Measurements from ENCODE around the gene RERE. TPM values are rescaled to one million over a fixed set of nuclear protein-coding genes. Genes with fewer than 3 reads are reported as not detected.
"Not testable (repeated sequence)": the region's sequence is repeated elsewhere in the genome, so short reads cannot be mapped to it uniquely, and the experiment has no call there.

Gene RERE
- total RNA-seq, 1 donor from 2014 or later, result 17.4 TPM

DNA sequence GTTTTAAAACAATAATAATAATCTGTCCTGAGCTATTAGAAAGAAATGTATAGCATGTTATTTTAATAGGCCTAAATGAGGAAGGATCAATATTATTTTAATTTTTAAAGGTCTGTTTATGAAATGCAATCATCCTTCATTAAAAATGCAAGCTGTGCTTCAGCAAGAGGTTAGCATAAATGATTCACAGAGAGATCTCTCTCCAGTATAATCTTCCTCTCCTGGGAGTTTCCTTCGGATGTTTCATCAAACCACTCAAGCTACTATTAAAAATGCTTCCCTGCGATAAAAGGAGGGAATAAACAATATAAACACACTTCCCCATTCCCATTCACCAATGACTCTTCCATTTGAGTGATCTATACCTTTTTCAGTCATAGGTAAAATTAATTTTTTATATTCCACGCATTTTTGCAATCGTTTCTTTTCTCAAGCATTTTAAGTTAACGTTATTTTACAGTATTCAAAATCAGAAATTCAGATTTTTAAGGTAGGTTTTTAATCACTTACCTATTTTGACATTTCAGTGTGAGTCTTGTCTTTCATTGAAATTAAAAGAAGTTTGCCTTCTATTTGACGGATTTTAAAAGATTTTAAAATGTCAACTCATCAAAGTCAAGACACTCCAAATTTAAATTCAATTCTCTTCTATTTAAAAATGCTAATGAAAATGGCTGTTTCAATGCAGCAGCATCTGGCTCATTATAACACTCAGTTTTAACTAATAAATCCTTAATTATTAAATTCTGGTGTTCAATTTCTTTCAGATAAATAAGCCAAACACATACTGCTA, 64.3 kb downstream of the RERE start:
- DNase-seq (ENCODE audit: low read depth), result no peak

DNA sequence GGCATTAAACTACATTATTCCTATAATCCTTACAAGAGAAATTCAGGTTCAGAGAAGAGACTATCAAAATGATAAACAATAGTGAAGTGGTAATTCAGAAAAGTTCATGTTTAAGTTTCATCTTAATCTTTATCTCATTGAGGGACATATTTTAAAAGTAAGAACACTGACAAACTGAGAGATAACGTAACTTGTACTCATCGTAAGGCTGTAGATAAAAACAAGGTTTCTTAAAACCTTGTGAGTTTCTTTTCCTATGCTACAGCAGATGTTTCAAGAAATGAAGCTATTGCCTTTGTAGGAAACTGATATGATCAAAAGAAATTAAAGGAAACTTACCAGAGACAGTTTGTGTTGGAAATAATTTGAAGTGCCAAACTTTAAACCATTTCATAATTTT, 65.0 kb downstream of the RERE start:
- no peak for DNase-seq (ENCODE audit: low read depth)

DNA sequence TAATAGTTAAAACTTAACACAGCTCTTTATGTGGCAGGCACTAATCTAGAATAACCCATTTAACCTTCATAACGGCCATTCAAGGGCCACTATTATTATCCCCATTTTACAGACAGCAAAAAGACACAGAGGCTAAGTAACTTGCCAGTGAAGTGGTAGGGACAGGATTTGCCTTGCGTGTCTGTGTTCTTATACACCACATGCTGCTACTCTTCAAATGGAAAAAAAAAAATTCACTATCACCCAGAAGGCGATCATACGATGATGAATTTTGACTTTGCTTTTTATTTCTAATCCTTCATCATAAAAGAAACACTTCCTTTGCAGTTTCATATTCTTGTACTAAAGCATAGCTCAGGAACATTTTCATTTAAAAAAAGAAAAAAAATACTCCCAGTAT, 65.5 kb downstream of the RERE start:
- no peak for DNase-seq (ENCODE audit: low read depth)

DNA sequence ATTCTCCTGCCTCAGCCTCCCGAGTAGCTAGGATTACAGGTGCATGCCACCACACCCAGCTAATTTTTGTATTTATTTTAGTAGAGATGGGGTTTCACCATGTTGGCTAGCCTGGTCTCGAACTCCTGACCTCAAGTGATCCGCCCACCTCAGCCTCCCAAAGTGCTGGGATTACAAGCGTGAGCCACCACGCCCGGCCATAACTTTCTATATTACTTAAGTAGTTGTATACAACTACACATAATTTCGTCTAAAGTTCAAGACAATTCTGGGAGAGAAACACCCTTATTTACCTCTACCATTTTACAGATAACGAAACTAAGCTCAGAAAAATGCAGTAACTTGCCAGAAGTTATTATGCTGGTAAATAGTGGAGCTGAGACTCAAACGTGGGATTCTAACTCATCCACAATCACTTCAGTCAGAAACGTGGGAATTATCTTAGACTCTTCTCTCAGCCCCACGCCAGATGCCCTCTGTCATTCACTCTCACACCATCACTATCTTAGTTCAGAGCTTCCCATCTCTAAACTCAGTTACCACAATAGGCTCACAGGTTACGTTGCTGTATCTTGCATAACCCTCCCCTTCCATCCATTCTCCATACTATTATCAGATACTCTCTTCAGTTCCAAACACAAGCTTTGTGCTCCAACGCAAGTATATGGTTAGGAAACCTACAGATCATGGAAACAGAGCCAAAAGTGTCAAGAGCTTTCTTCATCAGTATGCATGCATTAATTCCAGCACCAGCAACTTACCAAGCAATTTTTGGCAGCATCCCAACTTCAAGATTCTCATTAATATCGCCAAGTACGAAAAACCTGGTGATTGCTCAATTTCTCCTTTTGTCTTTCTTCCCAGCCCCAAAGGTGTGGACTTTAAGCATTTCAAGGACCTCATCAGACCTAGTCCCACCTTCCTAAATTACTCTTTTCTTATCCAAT, 69.3 kb downstream of the RERE start:
- no peak for DNase-seq (ENCODE audit: low read depth)

DNA sequence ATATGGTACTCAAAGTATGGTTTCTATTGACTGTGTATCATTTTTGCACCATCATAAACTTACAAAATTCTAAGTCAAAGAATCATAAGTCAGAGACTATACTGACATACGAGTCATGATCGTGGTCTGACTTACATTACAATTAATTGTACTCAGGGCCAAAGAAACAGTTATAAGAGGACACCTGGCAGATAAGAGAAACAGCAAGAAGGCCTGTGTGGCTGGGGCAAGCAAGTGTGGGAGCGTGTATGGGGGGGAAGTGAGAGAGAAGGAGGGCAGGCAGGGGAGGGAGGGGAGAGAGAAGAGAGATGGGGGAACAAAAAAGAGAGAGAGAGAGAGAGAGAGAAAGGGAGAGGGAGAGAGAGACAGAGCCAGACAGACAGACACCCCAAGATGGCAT, 70.9 kb downstream of the RERE start:
- DNase-seq (ENCODE audit: low read depth), result no peak

DNA sequence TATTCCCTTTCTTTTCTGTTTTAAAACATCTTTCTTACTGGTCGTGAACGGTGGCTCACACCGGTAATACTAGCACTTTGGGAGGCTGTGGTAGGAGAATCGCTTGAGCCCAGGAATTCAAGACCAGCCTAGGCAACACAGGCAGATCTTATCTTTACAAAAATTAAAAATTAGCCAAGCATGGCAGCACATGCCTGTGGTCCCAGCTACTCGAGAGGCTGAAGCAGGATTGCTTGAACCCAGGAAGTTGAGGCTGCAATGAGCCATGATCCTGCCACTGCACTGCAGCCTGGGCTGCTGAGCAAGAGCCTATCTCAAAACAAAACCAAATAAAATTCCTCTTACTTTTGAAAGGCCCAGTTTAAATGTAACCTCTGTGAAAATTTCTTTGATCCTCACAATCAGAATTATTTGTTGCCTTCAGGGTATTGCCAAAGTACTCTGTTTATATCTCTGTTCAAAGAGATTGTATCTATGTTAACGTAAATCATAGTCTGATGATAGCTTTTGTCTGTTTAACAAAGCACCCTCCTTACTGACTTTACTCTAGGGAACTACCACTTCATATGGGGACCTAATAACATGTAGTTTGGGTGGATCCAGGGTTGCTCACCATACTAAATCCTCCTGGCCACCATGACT, 71.6 kb downstream of the RERE start:
- no peak for DNase-seq (ENCODE audit: low read depth)

DNA sequence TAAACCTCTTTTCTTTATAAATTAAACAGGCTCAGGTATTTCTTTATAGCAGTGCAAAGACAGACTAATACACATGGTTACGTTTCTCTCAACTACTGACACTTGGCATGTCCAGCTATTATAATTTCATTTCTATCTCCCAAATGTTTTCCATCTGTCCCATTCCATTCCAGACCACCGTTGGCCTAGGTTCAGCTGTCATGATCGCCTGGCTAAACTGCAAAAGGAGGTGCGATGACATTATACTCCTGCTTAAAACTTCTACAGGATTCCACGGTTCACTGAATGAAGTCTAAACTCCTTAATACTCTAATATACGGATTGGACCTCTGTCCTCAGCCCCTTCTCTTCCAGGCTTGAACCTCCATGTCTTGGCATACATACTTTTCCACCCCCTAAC, 72.1 kb downstream of the RERE start:
- DNase-seq (ENCODE audit: low read depth), result no peak

DNA sequence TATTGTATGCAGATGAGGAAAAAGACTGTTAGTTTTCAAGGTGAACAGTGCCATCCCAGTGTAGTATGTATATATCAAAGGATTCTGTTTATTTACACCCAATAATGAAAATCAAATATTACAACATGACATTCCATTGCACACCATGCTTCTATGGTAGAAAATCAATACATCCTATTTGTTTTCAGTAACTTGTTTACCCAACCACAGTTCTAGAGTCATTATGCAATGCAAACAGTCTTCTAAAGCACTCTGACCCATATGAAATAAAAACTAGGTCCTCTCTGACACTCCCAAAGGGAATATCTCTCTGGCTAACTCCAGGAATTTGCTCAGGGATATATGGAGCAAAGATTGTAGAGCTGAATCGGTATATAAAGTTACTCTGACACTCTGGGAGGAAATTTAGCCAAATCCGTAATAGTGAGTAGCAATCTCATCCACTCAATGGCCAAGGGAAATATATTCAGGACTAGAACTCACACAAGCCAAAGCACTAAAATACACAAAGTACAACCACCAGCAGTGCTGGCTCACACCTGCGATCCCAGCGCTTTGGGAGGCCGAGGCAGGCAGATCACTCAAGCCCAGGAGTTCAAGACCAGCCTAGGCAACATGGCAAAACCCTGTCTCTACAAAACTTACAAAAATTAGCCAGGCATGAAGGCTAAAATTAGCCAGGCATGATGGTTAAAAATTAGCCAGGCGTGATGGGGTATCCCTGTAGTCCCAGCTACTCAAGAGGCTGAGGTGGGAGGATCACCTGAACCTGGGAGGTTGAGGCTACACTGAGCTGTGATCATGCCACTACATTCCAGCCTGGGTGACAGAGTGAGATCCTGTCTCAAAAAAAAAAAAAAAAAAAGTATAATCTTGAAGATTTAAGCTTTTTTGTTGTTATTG, 75.2 kb downstream of the RERE start:
- DNase-seq (ENCODE audit: low read depth), result no peak

DNA sequence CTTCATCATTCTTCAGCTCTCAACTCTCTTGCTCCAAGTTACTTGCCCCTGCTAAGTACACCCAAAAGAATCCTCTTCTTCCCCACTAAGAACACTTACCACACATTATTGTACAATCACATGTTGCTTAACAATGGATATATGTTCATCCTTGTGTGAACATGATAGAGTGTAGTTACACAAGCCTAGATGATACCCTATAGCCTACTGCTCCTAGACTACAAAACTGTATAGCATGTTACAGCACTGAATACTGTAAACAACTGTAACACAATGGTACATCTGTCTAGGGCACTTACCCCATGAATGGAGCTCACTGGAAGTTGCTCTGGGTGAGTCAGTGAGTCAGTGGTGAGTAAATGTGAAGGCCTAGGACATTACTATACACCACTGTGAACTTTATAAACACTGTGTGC, 77.4 kb downstream of the RERE start:
- no peak for DNase-seq (ENCODE audit: low read depth)

DNA sequence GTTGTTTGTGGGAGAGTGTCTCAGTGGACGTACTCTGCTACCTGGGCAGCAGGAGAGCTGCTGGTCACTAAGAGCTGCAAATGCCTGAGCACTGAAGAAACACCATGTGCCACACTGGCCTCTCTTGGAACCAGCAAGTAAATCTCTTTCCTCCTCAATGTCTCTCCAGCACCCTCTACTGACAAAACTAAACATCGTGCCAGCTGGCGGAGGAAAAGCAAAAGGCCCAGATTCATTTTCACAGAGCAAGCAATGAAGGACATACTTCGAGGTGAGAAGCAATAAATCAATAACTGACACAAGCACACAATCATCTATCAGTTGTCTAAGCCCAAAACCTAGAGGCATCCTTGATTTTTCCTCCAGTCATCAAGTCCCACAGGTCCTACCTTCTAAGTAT, 78.1 kb downstream of the RERE start:
- DNase-seq (ENCODE audit: low read depth), result no peak

DNA sequence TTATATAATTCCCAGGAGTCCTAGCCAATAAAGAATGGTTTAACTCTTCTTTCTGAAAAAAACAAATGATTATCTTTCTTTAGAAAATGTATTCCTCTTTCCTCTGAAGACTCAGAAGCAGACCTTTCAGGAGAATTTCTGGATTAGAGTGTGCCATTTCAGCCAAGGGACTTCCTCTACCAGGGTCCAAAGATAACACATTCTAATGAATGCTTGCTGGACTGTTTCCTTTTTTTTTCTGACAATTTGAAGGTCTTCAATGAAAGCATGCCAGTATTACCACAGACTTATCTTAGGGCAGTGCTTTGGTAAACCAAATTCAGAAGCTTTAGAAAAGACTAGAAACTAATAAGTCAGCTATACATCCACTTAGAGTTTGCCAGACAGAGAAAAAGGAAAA, 80.5 kb downstream of the RERE start:
- no peak for DNase-seq (ENCODE audit: low read depth)

DNA sequence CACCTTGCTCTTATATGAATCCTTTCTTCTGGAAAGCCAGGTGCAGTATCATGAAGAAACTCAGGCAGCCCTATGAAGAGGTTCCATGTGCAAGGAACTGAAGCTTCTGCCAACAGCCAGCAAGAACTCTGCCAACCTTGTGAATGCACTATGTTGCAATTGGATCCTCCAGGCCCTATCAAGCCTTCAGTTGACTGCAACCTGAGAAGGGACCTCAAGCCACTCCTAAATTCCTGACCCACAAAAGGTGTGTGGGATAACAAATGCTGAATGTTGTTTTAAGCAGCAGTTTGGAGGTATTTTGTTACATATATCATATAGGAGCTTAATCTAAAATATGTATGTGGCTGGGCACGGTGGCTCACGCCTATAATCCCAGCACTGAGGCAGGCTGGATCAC, 84.0 kb downstream of the RERE start:
- peak; percentile 48 for DNase-seq (ENCODE audit: low read depth)

DNA sequence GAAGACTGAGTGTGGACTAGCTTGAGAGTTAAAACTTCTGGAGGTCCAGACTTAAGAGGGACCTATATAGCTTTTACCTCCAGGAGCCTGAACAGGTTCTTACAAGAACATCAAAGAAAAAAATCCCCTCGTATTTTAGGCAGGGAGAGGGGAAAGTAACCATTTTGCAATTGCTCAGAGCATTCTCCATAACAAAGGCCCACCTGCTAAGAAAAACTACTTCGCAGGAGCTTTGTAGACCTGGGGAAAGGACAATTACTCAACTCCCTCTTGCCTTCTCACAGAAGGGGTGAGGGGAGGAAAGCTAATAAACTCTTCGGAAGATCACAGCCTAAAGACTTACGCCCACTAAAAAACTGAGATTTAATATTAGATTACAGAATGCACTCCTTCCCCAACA, 86.3 kb downstream of the RERE start:
- no peak for DNase-seq (ENCODE audit: low read depth)

DNA sequence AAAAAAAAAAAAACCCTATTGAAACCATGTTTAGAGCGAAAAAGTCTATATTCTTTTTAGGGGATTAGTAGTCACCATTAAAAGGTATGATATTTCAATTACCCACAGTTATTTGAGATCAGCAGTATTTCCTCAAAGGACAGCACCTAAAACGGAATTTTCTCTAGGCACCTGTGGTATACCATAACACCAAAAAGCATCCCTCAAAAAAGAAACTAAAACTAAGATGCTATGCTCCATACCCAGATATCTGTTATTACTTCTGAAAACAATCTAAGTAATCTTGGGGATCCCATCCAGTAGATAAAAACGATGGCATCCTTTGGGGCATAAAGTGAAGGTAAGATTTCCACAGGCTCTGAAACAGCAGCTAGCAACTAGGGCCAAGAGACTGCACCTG, 89.0 kb downstream of the RERE start:
- no peak for DNase-seq (ENCODE audit: low read depth)

DNA sequence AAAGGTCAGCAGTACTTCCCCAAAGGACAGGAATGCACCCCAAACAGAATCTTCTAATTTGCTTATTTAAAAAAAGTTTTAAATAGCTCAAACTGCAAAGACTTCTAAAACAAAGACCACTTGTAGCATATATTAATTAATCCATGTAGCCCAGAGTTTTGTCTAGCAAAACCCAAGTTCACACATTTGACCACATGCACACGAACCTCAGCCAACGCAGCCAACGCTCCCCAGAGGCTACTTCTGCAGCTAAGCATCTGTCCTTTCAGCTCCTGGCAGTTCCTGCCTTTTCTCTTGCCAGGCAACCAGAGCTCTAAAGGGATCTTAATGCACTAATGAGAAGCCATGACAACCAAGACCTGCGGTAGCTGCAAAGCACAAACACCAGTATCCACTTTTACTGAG, 89.6 kb downstream of the RERE start:
- peak; percentile 59 for DNase-seq (ENCODE audit: low read depth)

DNA sequence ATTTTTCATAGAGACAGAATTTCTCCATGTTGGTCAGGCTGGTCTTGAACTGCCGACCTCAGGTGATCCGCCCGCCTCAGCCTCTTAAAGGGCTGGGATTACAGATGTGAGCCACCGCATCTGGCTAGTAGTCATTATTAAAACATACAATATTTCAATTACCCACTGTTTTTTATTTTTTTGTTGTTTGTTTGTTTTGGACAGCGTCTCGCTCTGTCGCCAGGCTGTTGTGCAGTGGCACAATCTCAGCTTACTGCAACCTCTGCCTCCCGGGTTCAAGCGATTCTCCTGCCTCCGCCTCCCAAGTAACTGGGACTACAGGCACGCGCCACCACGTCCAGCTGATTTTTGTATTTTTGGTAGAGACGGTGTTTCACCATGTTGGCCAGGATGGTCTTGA, 90.1 kb downstream of the RERE start:
- DNase-seq (ENCODE audit: low read depth), result not testable (repeated sequence)

DNA sequence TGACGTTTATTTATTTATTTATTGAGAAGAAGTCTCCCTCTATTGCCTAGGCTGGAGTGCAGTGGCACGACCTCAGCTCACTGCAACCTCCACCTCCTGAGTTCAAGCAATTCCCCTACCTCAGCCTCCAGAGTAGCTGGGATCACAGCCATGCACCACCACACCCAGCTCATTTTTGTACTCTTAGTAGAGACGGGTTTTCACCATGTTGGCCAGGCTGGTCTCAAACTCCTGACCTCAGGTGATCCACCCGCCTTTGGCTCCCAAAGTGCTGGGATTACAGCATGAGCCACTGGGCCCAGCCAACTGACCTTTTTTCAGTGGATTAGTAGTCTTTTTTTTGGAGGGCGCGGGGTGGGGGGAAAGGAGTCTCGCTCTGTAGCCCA, 90.6 kb downstream of the RERE start:
- DNase-seq (ENCODE audit: low read depth), result not testable (repeated sequence)

DNA sequence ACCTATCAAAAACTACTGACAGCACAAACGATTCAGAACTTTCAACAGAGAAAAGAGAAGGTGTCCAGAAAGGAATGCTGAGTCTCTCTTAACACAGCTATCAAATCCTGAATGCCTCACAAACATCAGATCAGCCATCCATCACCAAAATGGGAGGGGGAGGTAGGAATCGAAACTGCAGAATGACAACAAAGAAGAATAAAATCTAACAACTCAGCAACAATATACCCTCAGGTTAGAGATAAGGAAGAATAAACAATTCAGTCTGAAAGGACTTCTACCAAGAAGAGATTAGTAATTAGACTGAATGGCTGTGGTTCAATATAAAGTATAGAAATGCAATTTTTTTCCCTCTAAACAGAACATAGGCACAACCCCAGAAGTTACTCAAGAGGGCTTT, 94.4 kb downstream of the RERE start:
- DNase-seq (ENCODE audit: low read depth), result no peak

DNA sequence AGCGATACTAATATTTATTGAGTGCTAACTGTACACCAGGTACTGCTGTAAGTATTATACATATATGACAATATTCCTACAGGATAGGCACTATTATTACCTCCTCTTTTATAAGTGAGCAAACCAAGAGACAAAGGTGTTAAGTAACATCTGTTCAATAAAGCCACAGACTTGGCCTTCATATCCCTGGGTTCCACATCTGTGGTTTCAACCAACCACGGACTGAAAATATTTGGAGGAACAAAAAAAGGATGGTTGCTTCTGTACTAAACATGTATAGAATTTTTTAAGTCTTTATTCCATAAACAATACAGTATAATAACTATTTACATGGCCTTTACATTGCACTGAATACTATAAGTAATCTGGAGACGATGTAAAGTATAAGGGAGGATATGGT, 95.1 kb downstream of the RERE start:
- peak; percentile 14 for DNase-seq (ENCODE audit: low read depth)

DNA sequence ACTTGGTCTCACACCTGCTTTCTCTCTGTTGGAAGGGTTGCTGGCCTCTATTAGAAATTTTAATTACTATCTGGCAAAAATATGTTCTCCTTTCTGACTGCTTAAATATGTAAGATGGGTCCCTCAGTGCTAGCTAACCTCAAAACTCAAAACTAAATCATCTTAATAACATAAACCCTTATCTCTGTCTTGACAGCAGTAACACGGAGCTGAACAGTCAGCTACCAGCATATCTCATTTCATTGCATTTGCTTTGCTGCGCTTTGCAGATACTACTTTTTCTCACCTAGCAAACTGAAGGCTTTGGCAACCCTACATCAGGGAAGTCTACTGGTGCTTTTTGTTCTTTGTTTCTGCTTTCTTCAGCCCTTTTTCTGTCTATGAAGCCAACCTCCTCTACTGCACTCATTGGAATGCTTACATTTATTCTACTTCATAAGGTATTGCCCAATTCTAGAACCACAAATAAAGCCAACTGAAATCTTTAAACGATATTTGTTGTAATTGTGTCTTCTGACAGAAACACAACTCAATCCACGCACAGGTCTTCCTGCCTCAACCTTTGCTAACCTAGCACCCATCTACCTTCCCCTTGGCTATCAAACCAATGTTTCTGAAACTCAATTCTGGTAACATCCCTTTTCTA, 95.6 kb downstream of the RERE start:
- no peak for DNase-seq (ENCODE audit: low read depth)
